HG02938 (cell line): ENCODE measurements around the gene ARG2.
A peak's percentile ranks its signal among the peaks of the same experiment; 100 is the strongest.
"Not testable (repeated sequence)": the region's sequence is repeated elsewhere in the genome, so short reads cannot be mapped to it uniquely, and the experiment has no call there.

Source experiments
- ATAC-seq: cut with Tn5 transposase; IDR thresholded peaks from one replicate; pipeline ENCODE4 v1.9.1; 2021; ENCODE audit warnings: mild to moderate bottlenecking, moderate library complexity; ENCODE audit not compliant: unreplicated experiment

The ARG2 gene

GRCh38 chr14:67584978-67585377 lies 34.7 kb upstream of the ARG2 start:
- ATAC-seq = no peak

- ATAC-seq = no peak
These were observed 33.4 kb upstream of the ARG2 start for GRCh38 chr14:67586369-67586768.

- ATAC-seq = no peak
These were observed 30.4 kb upstream of the ARG2 start for GRCh38 chr14:67589204-67589770.

- not testable (repeated sequence) for ATAC-seq
These were observed 26.1 kb upstream of the ARG2 start for GRCh38 chr14:67593650-67594049.

GRCh38 chr14:67595392-67595791 lies 24.3 kb upstream of the ARG2 start:
- ATAC-seq = no peak

- ATAC-seq = peak; percentile 78
These were observed 19.8 kb upstream of the ARG2 start, which contains the start of gene PIGH for GRCh38 chr14:67599698-67600561. PIGH (minus strand) TSS chr14:67600268; CDS start chr14:67600203, 65 bp downstream.

GRCh38 chr14:67600562-67600974 lies 19.2 kb upstream of the ARG2 start:
- ATAC-seq = not testable (repeated sequence)

GRCh38 chr14:67602076-67602475 lies 17.6 kb upstream of the ARG2 start:
- ATAC-seq = no peak

- peak; percentile 77 for ATAC-seq
These were observed 16.6 kb upstream of the ARG2 start for GRCh38 chr14:67602995-67603545.

- ATAC-seq = no peak
These were observed 12.1 kb upstream of the ARG2 start for GRCh38 chr14:67607646-67608045.

GRCh38 chr14:67609642-67610310 lies 9.9 kb upstream of the ARG2 start:
- no peak for ATAC-seq

- ATAC-seq = no peak
These were observed 9.2 kb upstream of the ARG2 start for GRCh38 chr14:67610491-67610890.

GRCh38 chr14:67618617-67619063 lies 1.1 kb upstream of the ARG2 start:
- ATAC-seq = peak; percentile 37

GRCh38 chr14:67620217-67620785 lies 581 bp downstream of the ARG2 start:
- ATAC-seq = no peak

- ATAC-seq = no peak
These were observed 3.0 kb downstream of the ARG2 start for GRCh38 chr14:67622675-67623074.

- ATAC-seq = no peak
These were observed 3.4 kb downstream of the ARG2 start for GRCh38 chr14:67623114-67623513.

GRCh38 chr14:67626131-67626530 lies 6.4 kb downstream of the ARG2 start:
- ATAC-seq = not testable (repeated sequence)

GRCh38 chr14:67627519-67627918 lies 7.8 kb downstream of the ARG2 start:
- ATAC-seq = no peak

GRCh38 chr14:67630186-67630585 lies 10.5 kb downstream of the ARG2 start:
- no peak for ATAC-seq

- no peak for ATAC-seq
These were observed 11.2 kb downstream of the ARG2 start for GRCh38 chr14:67630938-67631337.
